Mammary epithelial cell (primary cell): ENCODE measurements around the gene RAVER1.

Source experiments
- EZH2 ChIP-seq: IDR thresholded peaks from 2 replicates; pipeline ENCODE4 v1.6.1; 2012; ENCODE audit warnings: low read length, inconsistent platforms, borderline replicate concordance
- TF ChIP-seq, protein P1 (sequence below), 2 donors: IDR thresholded peaks in 1 of 2; conservative IDR thresholded peaks in 1 of 2; 2 replicates each; pipeline ENCODE4 v1.5.1; 2011 to 2012; ENCODE audit warnings: inconsistent platforms in 2 of 2, low read length in 2 of 2, mild to moderate bottlenecking in 2 of 2, control low read depth in 1 of 2, low read depth in 1 of 2; ENCODE audit not compliant: insufficient read depth in 1 of 2; ENCODE audit errors: extremely low read depth in 1 of 2

DNA sequence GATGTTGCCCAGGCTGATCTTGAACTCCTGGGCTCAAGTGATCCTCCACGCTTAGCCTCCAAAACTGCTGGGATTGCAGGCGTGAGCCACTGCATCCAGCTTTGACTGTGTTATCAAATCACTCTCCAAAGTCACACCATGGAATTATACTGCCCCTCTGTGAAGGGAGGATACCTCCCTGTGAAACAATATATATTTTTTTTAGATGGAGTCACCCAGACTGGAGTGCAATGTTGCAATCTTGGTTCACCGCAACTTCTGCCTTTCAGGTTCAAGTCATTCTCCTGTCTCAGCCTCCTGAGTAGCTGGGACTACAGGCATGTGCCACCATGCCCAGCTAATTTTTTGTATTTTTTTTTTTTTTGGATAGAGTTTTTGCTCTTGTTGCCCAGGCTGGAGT is 39.4 kb upstream of the RAVER1 start:
- TF ChIP-seq, protein P1, sequence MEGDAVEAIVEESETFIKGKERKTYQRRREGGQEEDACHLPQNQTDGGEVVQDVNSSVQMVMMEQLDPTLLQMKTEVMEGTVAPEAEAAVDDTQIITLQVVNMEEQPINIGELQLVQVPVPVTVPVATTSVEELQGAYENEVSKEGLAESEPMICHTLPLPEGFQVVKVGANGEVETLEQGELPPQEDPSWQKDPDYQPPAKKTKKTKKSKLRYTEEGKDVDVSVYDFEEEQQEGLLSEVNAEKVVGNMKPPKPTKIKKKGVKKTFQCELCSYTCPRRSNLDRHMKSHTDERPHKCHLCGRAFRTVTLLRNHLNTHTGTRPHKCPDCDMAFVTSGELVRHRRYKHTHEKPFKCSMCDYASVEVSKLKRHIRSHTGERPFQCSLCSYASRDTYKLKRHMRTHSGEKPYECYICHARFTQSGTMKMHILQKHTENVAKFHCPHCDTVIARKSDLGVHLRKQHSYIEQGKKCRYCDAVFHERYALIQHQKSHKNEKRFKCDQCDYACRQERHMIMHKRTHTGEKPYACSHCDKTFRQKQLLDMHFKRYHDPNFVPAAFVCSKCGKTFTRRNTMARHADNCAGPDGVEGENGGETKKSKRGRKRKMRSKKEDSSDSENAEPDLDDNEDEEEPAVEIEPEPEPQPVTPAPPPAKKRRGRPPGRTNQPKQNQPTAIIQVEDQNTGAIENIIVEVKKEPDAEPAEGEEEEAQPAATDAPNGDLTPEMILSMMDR (conservative IDR thresholded peaks at IDR 0.05 in 1 of 2, IDR thresholded peaks at IDR 0.05 in 1 of 2; ENCODE audit: extremely low read depth in 1 of 2, insufficient read depth in 1 of 2, low read depth in 1 of 2, low read length in 2 of 2), result no peak
- TF ChIP-seq EZH2, result no peak
